Measurements from ENCODE around the gene OPN1MW. TPM values are rescaled to one million over a fixed set of nuclear protein-coding genes. Genes with fewer than 3 reads are reported as not detected.

OPN1MW gene
- total RNA-seq: 0.25 TPM in 1 of 2 replicates, not detected in the other

GRCh38 chrX:154182296-154182695 lies at the start of gene OPN1MW:
Gene OPN1MW (plus strand): TSS chrX:154182596. CDS start chrX:154182678, 82 bp downstream.

GRCh38 chrX:154144010-154144409 lies 38.4 kb upstream of the OPN1MW start, which contains the start of gene OPN1LW:
Gene OPN1LW (plus strand): TSS chrX:154144243. CDS start chrX:154144284, 41 bp downstream.

DNA sequence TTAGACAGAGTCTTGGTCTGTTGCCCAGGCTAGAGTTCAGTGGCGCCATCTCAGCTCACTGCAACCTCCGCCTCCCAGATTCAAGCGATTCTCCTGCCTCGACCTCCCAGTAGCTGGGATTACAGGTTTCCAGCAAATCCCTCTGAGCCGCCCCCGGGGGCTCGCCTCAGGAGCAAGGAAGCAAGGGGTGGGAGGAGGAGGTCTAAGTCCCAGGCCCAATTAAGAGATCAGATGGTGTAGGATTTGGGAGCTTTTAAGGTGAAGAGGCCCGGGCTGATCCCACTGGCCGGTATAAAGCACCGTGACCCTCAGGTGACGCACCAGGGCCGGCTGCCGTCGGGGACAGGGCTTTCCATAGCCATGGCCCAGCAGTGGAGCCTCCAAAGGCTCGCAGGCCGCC lies 37.1 kb downstream of the OPN1MW start, which contains the start of gene OPN1MW2:
Gene OPN1MW2, plus strand, starts transcription at position 301 of the 400 bp plus-strand sequence. Its CDS starts 60 bp downstream, at position 361.

Other genes with a start within 250 kb of the OPN1MW start
- gene NAA10, start 247.6 kb upstream of the OPN1MW start, total RNA-seq: 41.8 and 46.9 TPM in 2 replicates
- 16.5 and 28.8 TPM in 2 replicates for gene RENBP, start 238.0 kb upstream of the OPN1MW start, total RNA-seq
- 11.7 and 29.4 TPM in 2 replicates for gene HCFC1, start 210.8 kb upstream of the OPN1MW start, total RNA-seq
- 5.7 and 7.2 TPM in 2 replicates for gene TMEM187, start 209.8 kb upstream of the OPN1MW start, total RNA-seq
- 45.5 and 57.6 TPM in 2 replicates for gene IRAK1, start 162.7 kb upstream of the OPN1MW start, total RNA-seq
- gene MECP2, start 84.9 kb upstream of the OPN1MW start, total RNA-seq: 12.3 and 34.4 TPM in 2 replicates
- not detected in 2 replicates for gene OPN1LW, start 38.4 kb upstream of the OPN1MW start, total RNA-seq
- gene OPN1MW2, start 37.2 kb downstream of the OPN1MW start, total RNA-seq: not detected in 2 replicates
- gene OPN1MW3, start 75.0 kb downstream of the OPN1MW start, total RNA-seq: not detected in 2 replicates
- 0.16 TPM in 1 of 2 replicates, not detected in the other for gene TEX28, start 112.5 kb downstream of the OPN1MW start, total RNA-seq
- gene TKTL1, start 113.2 kb downstream of the OPN1MW start, total RNA-seq: under 0.01 and 0.31 TPM in 2 replicates
- gene FLNA, start 192.0 kb downstream of the OPN1MW start, total RNA-seq: 1,640 and 2,434 TPM in 2 replicates
- 16.6 and 18.8 TPM in 2 replicates for gene EMD, start 196.7 kb downstream of the OPN1MW start, total RNA-seq
- 2,048 and 2,051 TPM in 2 replicates for gene RPL10, start 215.8 kb downstream of the OPN1MW start, total RNA-seq
- gene DNASE1L1, start 226.7 kb downstream of the OPN1MW start, total RNA-seq: 70.6 and 90.2 TPM in 2 replicates
- gene TAFAZZIN, start 228.9 kb downstream of the OPN1MW start, total RNA-seq: 20.9 and 23.9 TPM in 2 replicates
- gene ATP6AP1, start 246.1 kb downstream of the OPN1MW start, total RNA-seq: 54.4 and 128 TPM in 2 replicates